Esophagus squamous epithelium (tissue), 5 donors: ENCODE measurements around the gene PLAC1. TPM values are rescaled to one million over a fixed set of nuclear protein-coding genes. Genes with fewer than 3 reads are reported as not detected.

Experiments
- DNase-seq: peaks from one replicate; lab custom pipeline; 2025; lab: John Stamatoyannopoulos, UW
- H3K27ac ChIP-seq, 4 donors: fragments of 200-600 bp; sonication (generic); one replicate each; pipeline ENCODE4 v1.5.1; 2016 to 2019; ENCODE audit warnings: mild to moderate bottlenecking in 1 of 4
- H3K27me3 ChIP-seq, 4 donors: fragments of 200-600 bp; sonication (generic); 1 replicate in 3 of 4; 2 replicates in 1 of 4; pipeline versions ENCODE4 v1.5.1 to v1.6.0; 2017 to 2021; ENCODE audit warnings: antibody characterized with exemption in 1 of 4
- H3K36me3 ChIP-seq, 3 donors: fragments of 200-600 bp; sonication (generic); one replicate each; pipeline ENCODE4 v1.5.1; 2016 to 2019
- H3K4me1 ChIP-seq, 3 donors: fragments of 200-600 bp; sonication (generic); one replicate each; pipeline ENCODE4 v1.5.1; 2017 to 2019
- H3K4me3 ChIP-seq, 4 donors: fragments of 200-600 bp; sonication (generic); 1 replicate in 3 of 4; 2 replicates in 1 of 4; pipeline ENCODE4 v1.5.1; 2016 to 2019; ENCODE audit warnings: mild to moderate bottlenecking in 2 of 4, moderate library complexity in 1 of 4
- H3K9me3 ChIP-seq, 3 donors: fragments of 200-600 bp; sonication (generic); one replicate each; pipeline ENCODE4 v1.5.1; 2016 to 2019
- CTCF ChIP-seq, 6 experiments: fragments of 450-650 bp in 4 of 6; fragments of 200-600 bp in 2 of 6; sonication (generic) in 2 of 6; IDR thresholded peaks; one replicate each; pipeline ENCODE4 v1.5.1; 2016 to 2019; ENCODE audit warnings: antibody characterized with exemption in 6 of 6, mild to moderate bottlenecking in 4 of 6, moderate library complexity in 4 of 6
- POLR2A ChIP-seq, 4 donors: fragments of 450-650 bp; IDR thresholded peaks; one replicate each; pipeline ENCODE4 v1.6.1; 2017; ENCODE audit warnings: antibody characterized with exemption in 4 of 4, mild to moderate bottlenecking in 4 of 4, moderate library complexity in 3 of 4
- WGBS, 2 donors: methylation state at CpG; one replicate each; pipeline ENCODE4 v1.1.5; 2018; 5-methylcytosine and 5-hydroxymethylcytosine counted together
- intact Hi-C: fragments of 100-400 bp; cut with DNase I; formaldehyde crosslinking; loops from one replicate; pipeline ENCODE4 v1.15.0; 2022
- total RNA-seq, 4 donors: library from RNA; depleted of rRNA; stranded (reverse); fragments of >200 nt; gene quantifications; one replicate each; pipeline ENCODE4 v1.1.0, GENCODE V29; 2016
- donor health status: DM: yes; HTN: yes; CAD: no.

The PLAC1 gene
- total RNA-seq, 4 donors from 2014 or later: 0.38 TPM; not detected in 3

GRCh38 chrX:134538316-134538715 is 120.0 kb downstream of the PLAC1 start:
- intact Hi-C loops: no loop called here
- peaks cover 0 to 6% (median 0%) of the 10 kb centered on the region in 4 donors for H3K27me3 ChIP-seq
- 74 to 83% methylated on average over 3 to 5 of the region's 5 CpGs for WGBS, 2 donors

DNA sequence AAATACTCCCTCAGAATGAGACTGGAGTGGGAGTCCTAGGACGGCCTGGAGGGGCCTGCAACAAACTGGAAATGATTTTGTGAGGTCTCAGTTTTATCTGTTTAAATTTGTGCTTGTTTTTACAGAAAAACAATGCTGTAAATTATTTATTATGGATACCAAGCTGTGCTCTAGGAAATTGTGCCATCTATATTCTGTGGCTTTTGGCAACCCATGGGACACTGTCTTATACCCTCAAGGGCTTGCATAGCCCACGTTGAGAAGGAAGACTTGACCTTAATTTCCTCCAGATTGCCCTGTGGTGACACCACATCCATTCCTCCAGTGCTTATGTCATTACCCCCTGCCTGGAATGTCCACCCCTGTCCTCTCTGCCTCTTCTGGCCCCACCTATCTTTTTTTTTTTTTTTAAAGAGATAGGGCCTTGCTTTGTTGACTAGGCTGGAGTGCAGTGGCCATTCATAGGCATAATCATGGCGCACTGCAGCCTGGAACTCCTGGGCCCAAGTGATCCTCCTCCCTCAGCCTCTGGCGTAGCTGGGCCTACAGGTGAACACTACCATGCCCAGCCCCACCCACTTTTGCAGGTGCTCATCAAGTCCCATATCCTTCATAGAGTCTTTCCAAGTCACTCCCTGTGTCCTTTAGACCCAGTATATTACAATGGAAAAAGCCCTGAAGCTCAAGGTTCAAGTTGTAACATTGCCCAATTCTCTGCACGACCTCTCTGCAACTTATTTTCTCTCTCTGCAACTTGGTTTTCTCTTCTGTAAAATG is 120.9 kb downstream of the PLAC1 start:
- intact Hi-C loops: no loop called here
- Histone ChIP-seq H3K27ac (no peak overlapping the region), H3K4me1 (no peaks in the 10 kb centered on the region)

More at GRCh38 chrX:134538316-134538715, 120.0 kb downstream of the PLAC1 start:
- DNase-seq: no peak
- H3K27ac ChIP-seq: no peak overlapping the region
- no peak overlapping the region for H3K4me3 ChIP-seq
- no peaks in the 10 kb centered on the region for H3K36me3 ChIP-seq
- TF ChIP-seq POLR2A (IDR thresholded peaks at IDR 0.05) (no peak), CTCF (IDR thresholded peaks at IDR 0.05) (no peak)
- no peaks in the 10 kb centered on the region for H3K4me1 ChIP-seq
- H3K9me3 ChIP-seq: no peaks in the 10 kb centered on the region

GRCh38 chrX:134533952-134534351 is 124.3 kb downstream of the PLAC1 start:
- 68% methylated on average over 4 of the region's 4 CpGs for WGBS, 2 donors
- intact Hi-C loops: no loop called here
- no peaks in the 10 kb centered on the region for H3K27me3 ChIP-seq
- no peaks in the 10 kb centered on the region for H3K9me3 ChIP-seq
- no peak for DNase-seq
- H3K36me3 ChIP-seq: no peaks in the 10 kb centered on the region
- H3K4me3 ChIP-seq: no peak overlapping the region
- TF ChIP-seq CTCF (IDR thresholded peaks at IDR 0.05) (no peak), POLR2A (IDR thresholded peaks at IDR 0.05) (no peak)
- H3K4me1 ChIP-seq: no peaks in the 10 kb centered on the region
- H3K27ac ChIP-seq: no peak overlapping the region

More for the DNA sequence above, 120.9 kb downstream of the PLAC1 start:
- Histone ChIP-seq H3K36me3 (no peaks in the 10 kb centered on the region), H3K9me3 (no peaks in the 10 kb centered on the region), H3K27me3 (no peaks in the 10 kb centered on the region), H3K4me3 (no peak overlapping the region)
- WGBS, 2 donors: 63 to 71% methylated on average over 4 to 5 of the region's 5 CpGs
- no peak for TF ChIP-seq POLR2A (IDR thresholded peaks at IDR 0.05)
- TF ChIP-seq CTCF (IDR thresholded peaks at IDR 0.05): no peak
- DNase-seq: no peak

DNA sequence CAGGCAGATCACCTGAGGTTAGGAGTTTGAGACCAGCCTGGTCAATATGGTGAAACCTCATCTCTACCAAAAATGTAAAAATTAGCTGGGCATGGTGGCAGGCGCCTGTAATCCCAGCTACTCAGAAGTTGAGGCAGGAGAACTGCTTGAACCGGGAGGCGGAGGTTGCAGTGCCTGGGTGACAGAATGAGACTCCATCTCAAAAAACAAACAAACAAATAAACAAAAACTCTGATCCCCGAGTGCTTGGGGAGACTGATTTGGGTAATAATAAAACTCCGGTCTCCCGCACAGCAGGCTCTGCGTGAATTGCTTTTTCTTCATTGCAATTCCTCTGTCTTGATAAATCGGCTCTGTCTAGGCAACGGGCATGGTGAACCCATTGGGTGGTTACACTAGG is 124.9 kb downstream of the PLAC1 start:
- H3K27me3 ChIP-seq: no peaks in the 10 kb centered on the region
- 50 to 79% methylated on average over 1 to 8 of the region's 9 CpGs for WGBS, 2 donors
- intact Hi-C loops: no loop called here
- H3K9me3 ChIP-seq: no peaks in the 10 kb centered on the region
- no peak for DNase-seq
- no peak overlapping the region for H3K27ac ChIP-seq
- H3K4me1 ChIP-seq: no peaks in the 10 kb centered on the region
- no peak for TF ChIP-seq CTCF (IDR thresholded peaks at IDR 0.05)
- no peak for TF ChIP-seq POLR2A (IDR thresholded peaks at IDR 0.05)
- no peak overlapping the region for H3K4me3 ChIP-seq
- no peaks in the 10 kb centered on the region for H3K36me3 ChIP-seq

- DNase-seq: no peak
Observed at GRCh38 chrX:134530845-134531244, 127.4 kb downstream of the PLAC1 start.

More at GRCh38 chrX:134530845-134531244, 127.4 kb downstream of the PLAC1 start:
- Histone ChIP-seq H3K36me3 (no peaks in the 10 kb centered on the region), H3K4me1 (no peaks in the 10 kb centered on the region), H3K27me3 (no peaks in the 10 kb centered on the region), H3K4me3 (no peak overlapping the region), H3K9me3 (no peaks in the 10 kb centered on the region), H3K27ac (no peak overlapping the region)
- 83 to 100% methylated on average over 1 to 7 of the region's 7 CpGs for WGBS, 2 donors
- intact Hi-C loops: no loop called here
- no peak for TF ChIP-seq POLR2A (IDR thresholded peaks at IDR 0.05)
- TF ChIP-seq CTCF (IDR thresholded peaks at IDR 0.05): no peak
